Brain pericyte (primary cell): ENCODE data around the gene LMX1B.
"Not testable (repeated sequence)": the region's sequence is repeated elsewhere in the genome, so short reads cannot be mapped to it uniquely, and the experiment has no call there.

Experiments
- DNase-seq: peaks from one replicate; pipeline ENCODE4 v3.0.0-alpha.2; 2012; ENCODE audit warnings: low read depth, low spot score

LMX1B gene

GRCh38 chr9:126708178-126708577 is 94.5 kb downstream of the LMX1B start:
- no peak for DNase-seq

GRCh38 chr9:126709241-126709640 is 95.5 kb downstream of the LMX1B start:
- DNase-seq, result no peak

- DNase-seq, result no peak
Observed at GRCh38 chr9:126715382-126715781, 101.7 kb downstream of the LMX1B start.

GRCh38 chr9:126717441-126717840 is 103.7 kb downstream of the LMX1B start:
- not testable (repeated sequence) for DNase-seq

GRCh38 chr9:126719618-126720031 is 105.9 kb downstream of the LMX1B start:
- no peak for DNase-seq

- no peak for DNase-seq
Observed at GRCh38 chr9:126720036-126720435, 106.3 kb downstream of the LMX1B start.

GRCh38 chr9:126720661-126721563 is 107.2 kb downstream of the LMX1B start:
- no peak for DNase-seq

GRCh38 chr9:126721564-126721981 is 107.8 kb downstream of the LMX1B start:
- no peak for DNase-seq

GRCh38 chr9:126722252-126722921 is 108.7 kb downstream of the LMX1B start:
- DNase-seq, result no peak

- no peak for DNase-seq
Observed at GRCh38 chr9:126722922-126723806, 109.4 kb downstream of the LMX1B start.

- no peak for DNase-seq
Observed at GRCh38 chr9:126723807-126724172, 110.1 kb downstream of the LMX1B start.

GRCh38 chr9:126724226-126724625 is 110.5 kb downstream of the LMX1B start:
- DNase-seq, result no peak

GRCh38 chr9:126725485-126725884 is 111.8 kb downstream of the LMX1B start:
- not testable (repeated sequence) for DNase-seq

- not testable (repeated sequence) for DNase-seq
Observed at GRCh38 chr9:126728210-126728609, 114.5 kb downstream of the LMX1B start.

GRCh38 chr9:126730592-126730991 is 116.9 kb downstream of the LMX1B start:
- DNase-seq, result not testable (repeated sequence)

GRCh38 chr9:126733005-126733404 is 119.3 kb downstream of the LMX1B start:
- no peak for DNase-seq

- DNase-seq, result no peak
Observed at GRCh38 chr9:126734877-126735276, 121.1 kb downstream of the LMX1B start.

GRCh38 chr9:126735482-126735881 is 121.8 kb downstream of the LMX1B start:
- DNase-seq, result no peak

GRCh38 chr9:126738553-126738952 is 124.8 kb downstream of the LMX1B start:
- DNase-seq, result no peak

GRCh38 chr9:126743041-126743440 is 129.3 kb downstream of the LMX1B start:
- no peak for DNase-seq

GRCh38 chr9:126745574-126746411 is 132.1 kb downstream of the LMX1B start:
- no peak for DNase-seq
